ENCODE data around the gene RASSF3. TPM values are rescaled to one million over a fixed set of nuclear protein-coding genes. Genes with fewer than 3 reads are reported as not detected.

Gene RASSF3
- polyA plus RNA-seq, 1 donor from 2014 or later: 0.06 TPM

DNA sequence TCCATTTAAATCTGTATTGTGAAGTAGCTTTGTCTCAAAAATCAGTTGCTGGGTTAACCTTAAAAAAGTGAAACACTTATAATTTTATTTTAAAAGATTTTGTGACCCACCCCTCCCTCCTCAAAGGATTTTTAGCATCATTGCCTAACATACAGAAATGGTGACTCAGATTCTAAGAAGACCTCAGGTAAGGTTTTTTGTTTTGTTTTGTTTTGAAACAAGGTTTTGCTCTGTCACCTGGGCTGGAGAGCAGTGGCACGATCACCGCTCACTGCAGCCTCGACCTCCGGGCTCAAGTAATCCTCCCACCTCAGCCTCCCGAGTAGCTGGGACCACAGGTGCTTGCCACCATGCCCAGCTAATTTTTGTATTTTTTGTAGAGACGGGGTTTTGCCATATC is 74.8 kb downstream of the RASSF3 start:
- Histone ChIP-seq H3K4me2 (ENCODE audit: low read length) (no peak overlapping the region), H3K79me2 (replicated peaks; ENCODE audit: insufficient read depth, low read length) (no peaks in the 10 kb centered on the region), H3K4me3 (ENCODE audit: low read length) (no peak overlapping the region), H3F3A (ENCODE audit: insufficient read depth, low read length, poor library complexity, severe bottlenecking) (no peaks in the 10 kb centered on the region), H3K27me3 (ENCODE audit: insufficient read depth, low read depth, low read length) (no peaks in the 10 kb centered on the region), H3K9ac (ENCODE audit: low read length) (no peak overlapping the region), H2AFZ (ENCODE audit: low read depth, low read length) (no peak overlapping the region), H3K9me2 (ENCODE audit: insufficient read depth, low read length) (no peaks in the 10 kb centered on the region), H3K27ac (ENCODE audit: low read length) (no peak overlapping the region), H3K9me3 (ENCODE audit: low read length) (no peaks in the 10 kb centered on the region), H4K20me1 (ENCODE audit: insufficient read depth) (no peaks in the 10 kb centered on the region), H3K36me3 (ENCODE audit: insufficient read depth, low read length) (no peaks in the 10 kb centered on the region)
- TF ChIP-seq RAD21 (conservative IDR thresholded peaks at IDR 0.05) (no peak), SMC3 (conservative IDR thresholded peaks at IDR 0.05; ENCODE audit: poor library complexity) (no peak), POLR2AphosphoS5 (IDR thresholded peaks at IDR 0.05) (no peak), EZH2 (IDR thresholded peaks at IDR 0.05; ENCODE audit: borderline replicate concordance, insufficient read depth, low read length, poor library complexity, severe bottlenecking) (no peak), MXI1 (conservative IDR thresholded peaks at IDR 0.05; ENCODE audit: poor library complexity, severe bottlenecking) (no peak), TAF1 (IDR thresholded peaks at IDR 0.05; ENCODE audit: low read depth) (no peak), EP300 (conservative IDR thresholded peaks at IDR 0.05; ENCODE audit: poor library complexity, severe bottlenecking) (no peak)
- TF ChIP-seq, protein P1, sequence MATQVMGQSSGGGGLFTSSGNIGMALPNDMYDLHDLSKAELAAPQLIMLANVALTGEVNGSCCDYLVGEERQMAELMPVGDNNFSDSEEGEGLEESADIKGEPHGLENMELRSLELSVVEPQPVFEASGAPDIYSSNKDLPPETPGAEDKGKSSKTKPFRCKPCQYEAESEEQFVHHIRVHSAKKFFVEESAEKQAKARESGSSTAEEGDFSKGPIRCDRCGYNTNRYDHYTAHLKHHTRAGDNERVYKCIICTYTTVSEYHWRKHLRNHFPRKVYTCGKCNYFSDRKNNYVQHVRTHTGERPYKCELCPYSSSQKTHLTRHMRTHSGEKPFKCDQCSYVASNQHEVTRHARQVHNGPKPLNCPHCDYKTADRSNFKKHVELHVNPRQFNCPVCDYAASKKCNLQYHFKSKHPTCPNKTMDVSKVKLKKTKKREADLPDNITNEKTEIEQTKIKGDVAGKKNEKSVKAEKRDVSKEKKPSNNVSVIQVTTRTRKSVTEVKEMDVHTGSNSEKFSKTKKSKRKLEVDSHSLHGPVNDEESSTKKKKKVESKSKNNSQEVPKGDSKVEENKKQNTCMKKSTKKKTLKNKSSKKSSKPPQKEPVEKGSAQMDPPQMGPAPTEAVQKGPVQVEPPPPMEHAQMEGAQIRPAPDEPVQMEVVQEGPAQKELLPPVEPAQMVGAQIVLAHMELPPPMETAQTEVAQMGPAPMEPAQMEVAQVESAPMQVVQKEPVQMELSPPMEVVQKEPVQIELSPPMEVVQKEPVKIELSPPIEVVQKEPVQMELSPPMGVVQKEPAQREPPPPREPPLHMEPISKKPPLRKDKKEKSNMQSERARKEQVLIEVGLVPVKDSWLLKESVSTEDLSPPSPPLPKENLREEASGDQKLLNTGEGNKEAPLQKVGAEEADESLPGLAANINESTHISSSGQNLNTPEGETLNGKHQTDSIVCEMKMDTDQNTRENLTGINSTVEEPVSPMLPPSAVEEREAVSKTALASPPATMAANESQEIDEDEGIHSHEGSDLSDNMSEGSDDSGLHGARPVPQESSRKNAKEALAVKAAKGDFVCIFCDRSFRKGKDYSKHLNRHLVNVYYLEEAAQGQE (IDR thresholded peaks at IDR 0.05; ENCODE audit: borderline replicate concordance): no peak
- TF ChIP-seq, protein P2, sequence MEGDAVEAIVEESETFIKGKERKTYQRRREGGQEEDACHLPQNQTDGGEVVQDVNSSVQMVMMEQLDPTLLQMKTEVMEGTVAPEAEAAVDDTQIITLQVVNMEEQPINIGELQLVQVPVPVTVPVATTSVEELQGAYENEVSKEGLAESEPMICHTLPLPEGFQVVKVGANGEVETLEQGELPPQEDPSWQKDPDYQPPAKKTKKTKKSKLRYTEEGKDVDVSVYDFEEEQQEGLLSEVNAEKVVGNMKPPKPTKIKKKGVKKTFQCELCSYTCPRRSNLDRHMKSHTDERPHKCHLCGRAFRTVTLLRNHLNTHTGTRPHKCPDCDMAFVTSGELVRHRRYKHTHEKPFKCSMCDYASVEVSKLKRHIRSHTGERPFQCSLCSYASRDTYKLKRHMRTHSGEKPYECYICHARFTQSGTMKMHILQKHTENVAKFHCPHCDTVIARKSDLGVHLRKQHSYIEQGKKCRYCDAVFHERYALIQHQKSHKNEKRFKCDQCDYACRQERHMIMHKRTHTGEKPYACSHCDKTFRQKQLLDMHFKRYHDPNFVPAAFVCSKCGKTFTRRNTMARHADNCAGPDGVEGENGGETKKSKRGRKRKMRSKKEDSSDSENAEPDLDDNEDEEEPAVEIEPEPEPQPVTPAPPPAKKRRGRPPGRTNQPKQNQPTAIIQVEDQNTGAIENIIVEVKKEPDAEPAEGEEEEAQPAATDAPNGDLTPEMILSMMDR (IDR thresholded peaks at IDR 0.05; ENCODE audit: poor library complexity, severe bottlenecking): no peak

DNA sequence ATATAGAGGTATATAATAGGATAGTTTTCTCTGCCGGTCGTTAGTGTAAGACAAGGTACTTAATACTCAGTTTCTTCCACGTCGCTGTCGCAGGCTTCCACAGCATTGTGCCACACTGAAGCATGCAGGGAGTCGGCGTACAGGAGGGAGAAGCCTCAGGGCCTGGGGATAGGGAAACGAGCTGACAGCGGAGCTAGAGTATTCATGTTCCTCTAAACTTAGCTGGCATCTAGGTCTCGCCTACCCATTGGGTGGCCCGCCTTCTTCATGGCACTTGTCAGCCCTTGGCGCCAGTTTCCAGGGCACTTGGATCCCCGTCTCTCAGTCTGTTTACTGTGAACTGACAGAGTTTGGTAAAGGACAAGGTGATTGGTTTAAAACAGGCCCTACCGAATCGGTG is 75.3 kb downstream of the RASSF3 start:
- no peak for TF ChIP-seq SMC3 (conservative IDR thresholded peaks at IDR 0.05; ENCODE audit: poor library complexity)
- TF ChIP-seq, protein P1 (IDR thresholded peaks at IDR 0.05; ENCODE audit: borderline replicate concordance): no peak
- TF ChIP-seq EZH2 (IDR thresholded peaks at IDR 0.05; ENCODE audit: borderline replicate concordance, insufficient read depth, low read length, poor library complexity, severe bottlenecking): no peak
- no peak overlapping the region for H2AFZ ChIP-seq (ENCODE audit: low read depth, low read length)
- no peak overlapping the region for H3K9ac ChIP-seq (ENCODE audit: low read length)
- no peak overlapping the region for H3K27ac ChIP-seq (ENCODE audit: low read length)
- no peak overlapping the region for H3K4me2 ChIP-seq (ENCODE audit: low read length)
- no peaks in the 10 kb centered on the region for H4K20me1 ChIP-seq (ENCODE audit: insufficient read depth)
- no peaks in the 10 kb centered on the region for H3K9me3 ChIP-seq (ENCODE audit: low read length)
- H3K4me3 ChIP-seq (ENCODE audit: low read length): no peak overlapping the region
- H3K9me2 ChIP-seq (ENCODE audit: insufficient read depth, low read length): no peaks in the 10 kb centered on the region
- no peaks in the 10 kb centered on the region for H3K36me3 ChIP-seq (ENCODE audit: insufficient read depth, low read length)
- H3K27me3 ChIP-seq (ENCODE audit: insufficient read depth, low read depth, low read length): no peaks in the 10 kb centered on the region
- no peaks in the 10 kb centered on the region for H3F3A ChIP-seq (ENCODE audit: insufficient read depth, low read length, poor library complexity, severe bottlenecking)
- H3K79me2 ChIP-seq (replicated peaks; ENCODE audit: insufficient read depth, low read length): no peaks in the 10 kb centered on the region

All from neural cell (in vitro differentiated cells).